ENCODE results near the gene VPS26B.
"Not testable (repeated sequence)": the region's sequence is repeated elsewhere in the genome, so short reads cannot be mapped to it uniquely, and the experiment has no call there.

VPS26B gene

DNA sequence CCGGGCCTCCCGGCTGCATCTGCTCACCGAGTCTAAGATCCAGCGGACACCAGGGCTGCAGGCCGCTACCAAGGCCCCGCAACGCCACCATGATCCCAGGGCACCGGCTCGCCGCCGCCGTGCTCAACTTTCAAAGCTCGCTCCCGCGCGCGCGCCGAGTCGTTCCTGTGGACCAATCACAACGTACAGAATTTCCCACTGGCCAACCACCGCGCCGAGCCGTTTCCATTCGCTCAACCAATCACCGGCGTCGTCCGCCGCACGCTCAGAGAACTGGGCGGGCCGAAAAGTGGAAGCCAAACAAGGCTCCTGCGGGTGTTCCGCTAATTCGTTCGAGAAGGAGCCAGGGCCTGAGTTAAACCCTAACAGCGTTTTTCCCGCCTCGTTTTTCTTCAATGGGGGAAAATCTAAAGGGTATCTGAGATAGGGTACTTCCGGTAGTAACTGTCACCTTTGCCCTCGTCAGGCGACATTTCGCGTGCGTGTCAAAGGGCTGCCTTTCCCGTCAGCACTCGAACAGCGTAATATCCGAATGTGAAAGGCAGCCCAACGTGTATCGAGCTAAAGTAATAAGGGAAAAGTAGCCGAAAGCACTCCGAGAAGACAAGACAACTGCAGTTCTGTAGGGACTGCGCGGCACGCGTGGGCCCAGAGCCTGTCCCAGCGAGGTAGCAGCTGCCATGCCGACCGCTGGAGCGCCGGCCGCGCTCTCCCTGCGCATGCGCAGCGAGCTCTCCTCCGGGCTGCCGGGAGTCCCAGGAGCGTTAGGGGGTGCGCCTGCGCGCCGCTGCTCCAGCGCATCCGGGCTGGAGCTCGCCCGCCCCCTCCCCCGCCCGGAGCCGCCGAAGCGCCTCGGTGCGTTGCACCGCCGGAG is at the start of gene VPS26B, which contains the start of gene NCAPD3:
TSS of gene VPS26B (plus strand) at position 836 of the 874 bp plus-strand sequence. CDS start 452 bp downstream, outside the sequence.
TSS of gene NCAPD3 (minus strand) at position 132 of the 874 bp plus-strand sequence. CDS start at position 91, 41 bp downstream.
- peak; percentile 95 for DNase-seq

DNA sequence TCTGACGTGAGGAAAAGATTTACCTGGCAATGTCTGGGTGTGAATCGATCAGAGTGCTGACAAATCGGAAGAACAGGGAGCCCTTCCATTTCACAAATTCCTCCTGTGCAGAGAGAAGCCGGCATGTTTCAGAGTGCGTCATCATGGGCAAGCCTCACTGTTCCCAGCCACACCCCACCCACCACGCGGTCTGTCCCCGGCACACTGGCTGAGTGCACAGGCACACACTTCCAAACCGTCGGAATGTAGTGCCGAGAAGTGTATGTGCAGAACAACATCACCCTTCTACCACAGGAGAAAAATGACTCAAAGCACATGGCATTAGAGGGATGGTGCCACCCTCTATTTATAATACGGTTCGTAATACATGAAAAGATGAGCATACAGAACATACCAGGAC is 48.2 kb upstream of the VPS26B start:
- no peak for DNase-seq

DNA sequence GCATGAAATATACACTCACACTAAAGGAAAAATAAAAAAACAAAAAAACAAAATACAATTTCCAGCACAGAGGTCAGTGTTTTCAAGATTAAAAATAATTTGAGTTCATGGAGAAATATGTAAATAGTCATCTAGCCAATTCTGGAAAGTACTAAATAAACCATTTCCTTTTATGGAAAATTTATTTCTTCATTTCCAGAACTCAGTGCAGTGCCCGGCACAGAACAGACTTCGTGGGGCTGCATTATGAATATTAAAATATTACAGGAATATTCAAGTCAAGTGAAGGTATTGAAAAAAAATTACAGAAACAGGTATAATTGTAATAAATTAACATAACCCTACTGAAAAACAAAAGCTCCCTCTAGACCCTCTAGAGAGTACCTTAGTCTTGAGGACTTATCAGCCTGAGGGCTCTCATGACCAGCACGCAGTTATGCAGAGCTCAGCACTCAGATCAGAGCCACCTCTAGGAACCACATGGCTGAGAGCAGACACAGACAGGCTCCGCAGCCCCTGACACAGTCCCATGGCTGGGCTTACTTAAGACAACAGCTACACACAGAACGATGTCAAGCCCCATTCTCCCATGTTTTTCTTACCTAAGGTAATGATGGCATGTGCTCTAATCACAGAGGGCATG is 46.3 kb upstream of the VPS26B start:
- DNase-seq: no peak

DNA sequence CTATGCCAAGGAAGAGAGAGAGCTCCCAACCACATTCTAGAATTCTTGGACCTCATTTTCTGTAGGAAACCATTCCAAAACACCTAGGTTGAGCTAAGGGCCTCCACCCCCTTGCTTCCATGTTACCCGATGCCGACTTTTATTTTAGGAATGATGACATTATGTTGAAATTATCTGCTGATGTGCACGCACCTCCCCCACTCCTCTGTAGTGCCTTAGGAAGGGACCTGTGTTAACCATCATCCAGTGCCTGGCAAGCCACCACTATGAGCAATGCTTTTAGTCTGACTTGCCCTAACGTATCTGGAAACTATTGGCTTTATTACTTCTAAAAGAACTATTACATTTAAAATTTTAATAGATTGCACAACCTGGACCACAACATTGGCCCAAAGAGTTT is 42.8 kb upstream of the VPS26B start:
- DNase-seq: no peak

DNA sequence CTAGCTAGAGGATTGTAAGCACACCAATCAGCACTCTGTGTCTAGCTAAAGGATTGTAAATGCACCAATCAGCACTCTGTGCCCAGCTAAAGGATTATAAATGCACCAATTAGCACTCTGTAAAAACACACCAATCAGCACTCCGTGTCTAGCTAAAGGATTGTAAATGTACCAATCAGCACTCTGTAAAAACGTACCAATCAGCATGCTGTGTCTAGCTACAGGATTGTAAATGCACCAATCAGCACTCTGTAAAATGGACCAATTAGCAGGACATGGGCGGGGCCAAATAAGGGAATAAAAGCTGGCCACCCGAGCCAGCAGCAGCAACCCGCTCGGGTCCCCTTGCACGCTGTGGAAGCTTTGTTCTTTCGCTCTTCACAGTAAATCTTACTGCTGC is 36.4 kb upstream of the VPS26B start:
- not testable (repeated sequence) for DNase-seq

DNA sequence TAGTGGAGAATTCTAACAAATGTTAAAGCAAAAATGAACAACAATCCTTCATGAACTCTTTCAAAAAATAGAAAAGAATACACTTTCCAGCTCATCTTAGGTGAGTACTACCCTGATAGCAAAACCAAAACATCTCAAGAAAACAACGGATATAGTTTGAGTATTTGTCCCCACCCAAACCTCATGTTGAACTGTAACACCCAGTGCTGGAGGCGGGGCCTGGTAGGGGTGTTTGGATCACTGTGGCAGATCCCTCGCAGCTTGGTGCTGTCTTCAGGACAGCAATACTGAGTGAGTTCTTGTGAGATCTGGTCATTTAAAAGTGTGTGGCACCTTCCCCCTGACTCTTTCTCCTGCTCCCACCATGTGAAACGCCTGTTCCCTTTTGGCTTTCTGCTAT is 27.7 kb upstream of the VPS26B start:
- DNase-seq: no peak

DNA sequence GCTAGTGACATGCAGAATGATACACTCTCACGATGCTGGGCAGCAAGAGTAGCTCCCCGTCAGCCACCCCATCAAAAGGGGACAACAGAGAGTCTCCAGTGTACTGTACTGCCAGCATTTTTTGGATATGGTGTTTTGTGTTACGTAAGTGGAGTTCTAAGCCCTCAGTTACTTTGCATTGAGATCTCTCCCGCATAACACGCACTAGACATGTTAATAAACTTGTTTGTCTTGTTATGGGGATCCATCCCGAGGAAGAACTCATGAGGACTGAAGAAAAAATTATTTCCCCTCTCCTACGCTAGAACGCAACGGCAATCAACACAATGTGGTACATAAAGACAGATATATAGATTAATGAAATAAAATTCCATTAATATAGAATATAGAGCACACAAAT is 24.9 kb upstream of the VPS26B start:
- DNase-seq: no peak

DNA sequence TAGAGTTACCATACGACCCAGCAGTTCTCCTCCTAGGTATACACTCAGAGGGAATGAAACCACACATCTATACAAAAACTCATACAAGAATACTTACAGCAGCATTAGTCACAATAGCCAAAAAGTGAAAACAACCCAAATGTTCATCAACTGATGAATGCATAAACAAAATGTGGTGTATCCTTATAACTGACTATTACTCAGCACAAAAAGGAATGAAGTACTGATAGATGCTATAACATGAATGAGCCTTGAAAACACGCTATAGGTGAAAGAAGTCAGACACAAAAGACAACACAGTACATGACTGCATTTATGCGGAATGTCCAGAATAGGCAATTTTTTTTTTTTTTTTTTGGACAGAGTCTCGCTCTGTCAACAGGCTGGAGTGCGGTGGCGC is 23.8 kb upstream of the VPS26B start:
- peak; percentile 29 for DNase-seq

DNA sequence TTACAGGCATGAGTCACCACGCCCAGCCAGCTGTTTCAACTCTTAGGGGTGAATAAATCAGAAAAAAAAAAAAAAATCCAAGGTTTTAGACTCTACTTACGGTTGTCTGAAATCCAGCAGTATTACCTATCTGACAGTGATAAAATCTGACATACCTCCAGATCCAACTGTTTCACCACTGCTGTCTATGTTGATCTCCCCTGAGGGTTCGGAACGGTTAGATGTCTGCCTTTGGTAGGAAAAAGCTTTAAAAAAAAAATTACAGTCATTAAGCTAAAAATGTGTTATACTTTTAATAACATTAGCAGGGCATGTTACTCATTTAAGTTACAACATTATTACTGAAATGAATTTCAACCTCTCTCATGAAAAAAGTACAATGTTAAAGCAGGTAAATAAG is 21.8 kb upstream of the VPS26B start:
- DNase-seq: no peak

DNA sequence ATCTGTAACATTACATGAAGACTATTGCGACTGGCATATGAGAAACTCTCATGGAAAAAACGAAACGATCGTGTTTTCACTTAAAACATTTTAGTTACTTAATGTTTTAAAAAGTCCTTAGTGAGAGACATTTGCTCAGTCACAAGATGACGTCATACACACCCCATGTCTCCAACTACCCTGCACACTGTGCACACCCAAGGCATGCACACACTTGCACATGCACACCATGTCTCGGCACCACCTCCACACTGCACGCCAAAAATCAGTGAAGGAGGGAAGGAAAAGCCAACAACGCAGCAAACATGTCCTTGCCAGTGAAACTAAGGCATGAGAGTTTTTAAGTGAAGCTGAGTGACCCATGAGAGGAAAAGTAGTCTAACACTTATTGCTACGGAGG is 18.7 kb upstream of the VPS26B start:
- DNase-seq: no peak

DNA sequence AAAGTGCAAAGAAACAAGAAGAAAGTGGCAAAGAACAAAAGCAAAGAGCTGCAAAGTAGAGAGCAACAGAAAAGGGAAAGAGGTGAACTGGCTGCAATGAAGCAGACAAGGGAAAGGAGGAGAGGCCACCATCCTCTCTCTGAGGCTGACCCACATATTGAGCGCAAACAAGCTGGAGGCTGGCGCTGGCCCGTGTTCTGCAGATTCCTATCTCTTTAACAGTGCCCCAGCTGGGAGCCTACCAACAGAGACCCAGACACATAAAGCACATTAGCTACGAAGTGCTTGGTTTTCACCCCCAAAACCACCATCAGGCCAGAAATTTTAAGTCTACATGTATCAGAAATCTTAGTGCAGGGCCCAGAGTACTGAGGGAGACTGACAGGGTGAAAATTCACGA is 18.3 kb upstream of the VPS26B start:
- DNase-seq: no peak

DNA sequence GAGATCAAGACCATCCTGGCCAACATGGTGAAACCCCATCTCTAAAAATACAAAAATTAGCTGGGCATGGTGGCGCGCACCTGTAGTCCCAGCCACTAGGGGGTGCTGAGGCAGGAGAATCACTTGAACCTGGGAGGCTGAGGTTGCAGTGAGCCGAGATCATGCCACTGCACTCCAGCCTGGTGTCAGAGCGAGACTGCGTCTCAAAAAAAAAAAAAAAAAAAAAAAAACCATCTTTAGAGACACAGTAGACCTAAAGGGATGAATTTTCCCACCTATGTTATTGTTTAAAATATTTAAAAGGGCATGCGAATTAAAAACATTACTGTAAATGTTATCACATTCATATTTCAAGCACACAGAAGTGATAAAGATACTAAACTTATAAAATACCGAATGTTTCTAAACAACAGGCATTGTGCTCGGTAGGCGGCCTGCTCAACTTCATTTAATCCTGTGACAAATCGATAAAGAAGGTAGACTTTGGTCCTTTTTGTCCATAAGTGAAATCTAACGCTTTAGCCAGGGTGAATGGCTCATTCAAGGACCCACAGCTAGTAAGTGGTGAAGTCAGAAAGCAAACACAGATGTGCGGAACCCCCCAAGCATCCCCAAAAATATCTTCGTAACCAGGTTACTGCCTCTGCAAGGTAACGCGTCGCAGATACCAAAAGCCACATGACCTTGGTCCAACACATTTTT is 16.8 kb upstream of the VPS26B start:
- no peak for DNase-seq

DNA sequence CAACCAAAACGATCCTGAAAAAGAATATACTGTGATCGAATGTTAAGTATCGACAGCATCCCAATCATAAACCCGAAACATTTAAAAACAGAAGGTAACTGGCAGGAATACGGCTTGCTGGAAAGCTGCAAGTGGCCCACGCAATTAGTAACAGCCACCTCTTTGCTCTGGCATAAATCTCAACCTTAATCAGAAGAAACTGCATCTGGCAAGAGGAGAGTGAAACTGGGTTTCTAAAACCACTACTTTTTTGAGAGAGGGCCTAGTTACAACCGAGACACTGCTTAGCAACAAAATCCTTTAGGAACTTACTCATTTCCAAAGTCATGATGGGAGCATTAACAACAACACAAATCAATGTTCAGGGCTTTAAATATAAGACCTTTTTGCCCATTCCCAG is 8.6 kb upstream of the VPS26B start:
- no peak for DNase-seq

DNA sequence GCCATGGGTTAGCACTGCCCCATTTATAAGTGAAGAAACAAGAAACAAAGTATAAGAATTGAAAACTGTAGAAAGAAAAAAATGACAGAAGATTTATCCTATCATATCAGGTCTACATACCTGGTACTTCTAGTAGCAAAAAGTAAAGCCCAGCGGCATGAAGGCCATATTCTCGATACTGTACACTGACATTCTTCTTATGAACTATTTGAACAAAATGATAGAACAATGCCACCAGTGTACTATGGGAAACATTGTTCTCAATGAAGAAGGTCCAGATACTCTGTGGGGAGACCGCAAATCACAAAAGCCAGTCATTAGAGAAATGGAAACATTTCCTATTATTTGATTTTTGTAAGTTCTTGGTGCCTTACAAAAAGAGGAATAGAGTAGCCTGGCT is 7.7 kb upstream of the VPS26B start:
- no peak for DNase-seq

DNA sequence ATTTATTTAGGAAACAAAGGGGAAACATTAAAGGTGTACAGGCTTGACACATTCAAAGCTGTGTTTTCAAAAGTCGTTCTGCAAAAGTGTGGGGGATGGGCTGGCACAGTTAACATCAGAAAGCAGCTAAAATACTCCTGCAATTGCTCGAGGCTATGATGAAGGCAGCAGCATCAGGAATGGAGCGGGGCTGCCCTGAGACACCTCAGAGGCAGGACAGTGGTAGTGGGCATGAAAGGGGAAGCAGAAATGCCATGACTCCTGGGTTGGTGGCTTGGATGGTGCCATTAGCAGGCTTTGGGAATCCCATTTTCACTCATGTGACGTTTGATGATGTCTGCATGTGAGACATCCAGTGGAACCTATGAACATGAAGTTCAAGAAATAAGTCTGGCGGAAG is 1.4 kb upstream of the VPS26B start:
- no peak for DNase-seq

DNA sequence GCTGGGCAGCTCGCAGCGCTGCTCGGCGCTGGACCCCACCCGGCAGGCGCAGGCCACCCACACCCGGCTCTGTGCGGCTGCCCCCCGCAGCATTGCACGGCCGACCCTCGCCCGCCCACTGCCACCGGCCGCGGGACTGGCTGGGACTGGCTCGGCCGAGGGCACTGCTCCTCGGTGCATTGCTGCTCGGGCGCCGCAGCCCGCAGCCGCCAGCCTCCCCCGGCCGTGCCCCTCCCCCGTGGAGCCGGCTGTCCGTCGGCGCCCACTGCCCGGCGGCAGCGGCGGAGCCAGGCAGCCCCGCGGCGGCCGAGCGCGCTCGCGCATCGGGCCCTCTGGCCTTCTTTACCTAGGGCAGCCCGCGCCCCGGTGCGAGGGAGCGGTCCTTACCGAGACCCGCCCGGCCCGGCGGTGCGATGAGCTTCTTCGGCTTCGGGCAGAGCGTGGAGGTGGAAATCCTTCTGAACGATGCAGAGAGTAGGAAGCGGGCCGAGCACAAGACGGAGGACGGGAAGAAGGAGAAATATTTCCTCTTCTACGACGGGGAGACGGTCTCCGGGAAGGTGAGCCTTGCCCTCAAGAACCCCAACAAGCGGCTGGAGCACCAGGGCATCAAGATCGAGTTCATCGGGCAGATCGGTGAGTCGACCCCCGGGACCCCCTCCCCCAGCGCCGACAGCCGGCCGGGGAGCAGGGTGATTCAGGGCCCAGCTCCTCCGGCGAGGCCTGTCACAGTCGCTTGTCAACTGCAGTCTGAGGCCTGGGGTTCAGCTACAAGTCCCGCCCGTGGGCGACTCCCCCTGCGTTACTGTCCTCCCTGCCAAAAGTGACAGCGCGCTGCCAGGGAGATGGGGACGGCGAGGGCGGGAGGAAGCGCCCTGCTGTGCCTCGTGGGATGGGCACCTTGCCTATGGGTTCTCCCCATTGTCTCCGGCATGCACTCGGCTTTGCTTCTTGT is 516 bp downstream of the VPS26B start:
- DNase-seq: peak; percentile 14

DNA sequence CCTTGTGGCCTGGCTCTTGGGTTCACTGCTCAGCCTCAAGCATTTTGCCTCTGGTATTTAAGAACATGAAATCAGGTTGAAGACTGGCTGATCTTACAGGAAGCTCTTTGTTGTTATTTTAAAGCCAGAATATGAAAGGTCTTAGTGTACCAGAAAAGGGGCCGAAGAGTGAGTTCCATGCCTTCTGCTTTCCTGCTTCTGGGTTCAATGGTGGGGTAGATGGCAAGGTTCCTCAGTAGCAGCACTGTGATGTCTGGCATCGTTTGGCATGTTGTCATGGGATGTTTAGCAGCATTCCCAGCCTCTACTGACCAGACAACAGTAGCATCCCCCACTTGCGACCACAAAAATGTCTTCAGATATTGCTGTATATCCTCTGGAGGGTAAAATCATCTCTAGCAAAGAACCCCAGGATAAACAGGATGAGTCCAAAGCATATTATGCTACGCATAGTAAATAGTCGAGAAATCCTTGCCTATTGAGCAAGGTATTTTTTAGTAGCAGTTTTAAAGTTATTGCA is 2.4 kb downstream of the VPS26B start:
- no peak for DNase-seq

DNA sequence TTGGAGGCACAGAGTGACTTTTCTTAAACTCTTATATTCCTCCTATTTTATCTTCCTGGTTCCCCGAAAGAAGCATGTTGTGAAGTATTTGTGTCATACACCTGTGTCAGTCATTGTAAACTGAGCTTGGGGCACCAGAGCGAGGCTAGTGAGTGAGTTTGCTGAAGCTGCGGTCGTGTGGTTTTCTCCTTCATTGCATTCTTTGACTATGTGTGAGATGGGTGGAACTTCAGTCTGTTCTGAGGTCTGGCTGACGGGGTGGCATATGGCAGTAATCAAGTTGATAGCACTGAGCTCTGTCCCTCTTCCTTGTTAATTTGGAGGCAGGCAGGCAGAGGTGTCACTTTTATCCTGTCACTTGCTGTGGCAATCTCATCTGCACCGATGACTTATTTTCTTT is 4.2 kb downstream of the VPS26B start:
- DNase-seq: no peak

DNA sequence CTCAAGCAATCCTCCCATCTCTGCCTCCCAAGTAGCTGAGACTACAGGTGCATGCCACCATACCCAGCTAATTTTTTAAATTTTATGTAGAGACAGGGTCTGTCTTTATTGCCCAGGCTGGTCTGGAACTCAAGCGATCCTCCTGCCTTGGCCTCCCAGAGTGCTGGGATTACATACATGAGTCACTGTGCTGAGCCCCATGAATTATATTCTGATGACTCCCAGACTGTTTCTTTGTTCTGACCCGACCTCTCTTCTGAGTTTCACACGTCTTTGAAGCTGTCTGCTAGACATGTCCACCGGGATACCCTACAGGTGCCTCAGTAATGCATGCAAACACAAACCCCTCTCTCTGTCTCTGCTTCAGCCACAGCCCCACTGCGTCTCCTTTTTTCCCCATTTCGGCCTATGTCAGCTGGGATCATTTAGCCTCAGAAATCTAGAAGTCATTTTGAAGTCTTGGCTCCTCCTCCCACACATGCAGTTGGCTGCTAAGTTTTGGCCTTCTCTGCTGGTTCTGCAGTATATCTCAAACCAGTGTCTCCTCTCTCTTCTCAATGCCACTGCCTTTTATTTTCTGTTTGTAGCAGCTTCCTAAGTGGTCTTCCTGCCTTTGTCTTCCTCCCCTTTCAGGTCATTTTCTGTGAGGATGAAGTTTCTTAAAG is 4.8 kb downstream of the VPS26B start:
- no peak for DNase-seq

DNA sequence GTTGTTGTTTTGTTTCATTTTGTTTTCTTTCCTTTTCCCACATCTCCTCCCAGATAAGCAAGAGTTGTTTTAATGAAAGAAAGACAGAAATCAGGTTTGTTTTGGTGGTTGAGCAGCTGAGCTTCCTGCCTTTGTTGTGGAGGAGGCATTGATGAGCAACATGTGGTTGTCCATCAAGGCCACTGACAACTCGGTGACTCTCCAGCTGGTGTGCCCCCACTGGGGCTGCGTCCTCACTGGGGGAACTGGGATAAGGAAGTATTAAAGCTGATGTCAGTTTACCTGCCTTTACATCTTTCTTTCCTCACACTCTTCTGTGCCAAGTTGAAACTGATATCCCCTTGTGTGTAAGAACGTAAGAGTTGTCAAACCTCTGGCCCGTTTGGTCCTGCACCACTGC is 5.9 kb downstream of the VPS26B start:
- no peak for DNase-seq

DNA sequence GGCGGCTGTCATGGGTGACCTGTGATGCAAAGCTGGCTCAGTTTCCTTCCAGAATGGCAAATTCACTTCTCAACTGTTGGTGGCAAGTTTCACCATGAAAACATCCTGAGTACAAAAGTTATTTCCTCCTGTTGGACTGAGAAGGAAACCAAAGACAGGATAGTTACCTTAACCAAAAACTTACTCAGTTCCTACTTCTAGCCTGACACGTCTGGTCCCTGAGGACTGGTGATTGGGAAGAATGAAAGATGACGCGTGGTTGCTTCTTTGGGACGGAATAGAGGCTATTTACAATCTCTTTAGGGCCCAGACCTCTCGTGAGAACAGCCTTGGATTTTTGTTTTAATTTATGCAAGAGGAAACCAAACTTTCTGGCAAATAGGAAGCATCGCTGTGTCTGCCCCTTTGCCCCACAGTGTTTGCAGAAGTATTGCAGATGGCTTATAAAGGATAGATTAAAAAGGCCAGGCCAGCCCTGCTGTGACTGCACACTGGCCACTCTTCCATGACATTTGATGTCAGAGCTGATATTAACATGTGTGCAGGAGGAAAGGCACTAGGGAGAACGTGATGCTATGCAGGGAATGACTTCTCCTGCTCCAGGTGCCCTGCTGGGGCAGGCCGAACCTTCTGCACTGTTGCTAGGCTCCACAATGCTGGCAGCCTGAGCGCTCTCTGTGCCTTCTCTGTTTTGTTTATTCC is 7.6 kb downstream of the VPS26B start:
- no peak for DNase-seq

Measured in HCEC 1CT (cell line).